Esophagus muscularis mucosa (tissue), 4 donors: ENCODE results near the gene RRAD. TPM values are rescaled to one million over a fixed set of nuclear protein-coding genes. Genes with fewer than 3 reads are reported as not detected.

ENCODE experiments used
- DNase-seq: peaks from one replicate; pipeline ENCODE4 v3.0.0-alpha.2; 2017; ENCODE audit errors: extremely low spot score
- H3K27ac ChIP-seq, 4 donors: fragments of 200-600 bp; sonication (generic); replicated peaks in 1 of 4; 1 replicate in 3 of 4; 2 replicates in 1 of 4; pipeline ENCODE4 v1.5.1; 2016 to 2019; ENCODE audit warnings: mild to moderate bottlenecking in 1 of 4
- H3K27me3 ChIP-seq, 4 donors: fragments of 200-600 bp; sonication (generic); one replicate each; pipeline versions ENCODE4 v1.5.1 to v1.6.0; 2016 to 2019
- H3K36me3 ChIP-seq, 4 donors: fragments of 200-600 bp; sonication (generic); one replicate each; pipeline ENCODE4 v1.5.1; 2016 to 2019
- H3K4me1 ChIP-seq, 4 donors: fragments of 200-600 bp; sonication (generic); one replicate each; pipeline ENCODE4 v1.5.1; 2016 to 2019
- H3K4me3 ChIP-seq, 4 donors: fragments of 200-600 bp; sonication (generic); 1 replicate in 2 of 4; 2 replicates in 2 of 4; pipeline ENCODE4 v1.5.1; 2016 to 2019; ENCODE audit warnings: mild to moderate bottlenecking in 4 of 4, moderate library complexity in 1 of 4
- H3K9me3 ChIP-seq, 4 donors: fragments of 200-600 bp; sonication (generic); 1 replicate in 3 of 4; 2 replicates in 1 of 4; pipeline ENCODE4 v1.5.1; 2016 to 2019
- EP300 ChIP-seq: sonication (generic); formaldehyde crosslinking; IDR thresholded peaks from one replicate; pipeline ENCODE4 v1.6.1; 2017; ENCODE audit warnings: antibody characterized with exemption
- POLR2A ChIP-seq: fragments of 450-650 bp; IDR thresholded peaks from one replicate; pipeline ENCODE4 v1.6.1; 2017; ENCODE audit warnings: antibody characterized with exemption, moderate library complexity, mild to moderate bottlenecking, low read depth
- POLR2AphosphoS5 ChIP-seq, 2 donors: sonication (generic); formaldehyde crosslinking; IDR thresholded peaks; one replicate each; pipeline ENCODE4 v1.6.1; 2017; ENCODE audit warnings: antibody characterized with exemption in 2 of 2
- whole genome bisulfite sequencing: methylation state at CpG from one replicate; pipeline ENCODE4 v1.1.5; 2018; 5-methylcytosine and 5-hydroxymethylcytosine counted together
- intact Hi-C: fragments of 100-400 bp; cut with DNase I; formaldehyde crosslinking; loops from one replicate; pipeline ENCODE4 v1.15.1; 2023
- total RNA-seq, 4 donors: library from RNA; depleted of rRNA; stranded (reverse); fragments of >200 nt; gene quantifications; one replicate each; pipeline versions ENCODE4 v1.1.0 to v1.2.1, GENCODE V29; 2016
- TF ChIP-seq, protein P1 (sequence below), 3 experiments: fragments of 200-600 bp in 2 of 3; fragments of 450-650 bp in 1 of 3; sonication (generic) in 2 of 3; IDR thresholded peaks; one replicate each; pipeline ENCODE4 v1.5.1; 2017 to 2019; ENCODE audit warnings: antibody characterized with exemption in 3 of 3, mild to moderate bottlenecking in 2 of 3, moderate library complexity in 1 of 3

RRAD gene
- total RNA-seq, 4 donors from 2014 or later, result 36.4 to 64.9 (median 55.4) TPM

DNA sequence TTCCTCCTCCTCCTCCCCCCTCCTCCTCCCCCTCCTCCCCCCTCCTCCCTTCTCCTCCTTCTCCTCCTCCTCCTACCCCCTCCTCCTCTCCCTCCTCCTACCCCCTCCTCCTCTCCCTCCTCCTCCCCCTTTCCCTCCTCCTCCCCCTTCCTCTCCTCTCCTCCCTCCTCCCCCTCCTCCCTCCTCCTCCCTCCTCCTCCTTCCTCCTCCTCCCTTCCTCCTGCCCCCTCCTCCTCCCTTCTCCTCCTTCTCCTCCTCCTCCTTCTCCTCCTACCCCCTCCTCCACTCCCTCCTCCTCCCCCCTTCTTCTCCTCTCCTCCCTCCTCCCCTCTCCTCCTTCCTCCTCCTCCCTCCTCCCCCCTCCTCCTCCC, 51.7 kb downstream of the RRAD start:
- Histone ChIP-seq H3K4me3 (no peak overlapping the region), H3K27ac (peak overlapping the region in 2 of 4 donors; percentile 34 to 35), H3K4me1 (peaks cover 6 to 19% (median 11%) of the 10 kb centered on the region in 4 donors), H3K9me3 (no peaks in the 10 kb centered on the region), H3K36me3 (no peaks in the 10 kb centered on the region), H3K27me3 (no peaks in the 10 kb centered on the region)
- DNase-seq, result no peak
- TF ChIP-seq EP300 (no peak), POLR2A (no peak), POLR2AphosphoS5 (IDR thresholded peaks at IDR 0.05) (no peak)
- TF ChIP-seq, protein P1, sequence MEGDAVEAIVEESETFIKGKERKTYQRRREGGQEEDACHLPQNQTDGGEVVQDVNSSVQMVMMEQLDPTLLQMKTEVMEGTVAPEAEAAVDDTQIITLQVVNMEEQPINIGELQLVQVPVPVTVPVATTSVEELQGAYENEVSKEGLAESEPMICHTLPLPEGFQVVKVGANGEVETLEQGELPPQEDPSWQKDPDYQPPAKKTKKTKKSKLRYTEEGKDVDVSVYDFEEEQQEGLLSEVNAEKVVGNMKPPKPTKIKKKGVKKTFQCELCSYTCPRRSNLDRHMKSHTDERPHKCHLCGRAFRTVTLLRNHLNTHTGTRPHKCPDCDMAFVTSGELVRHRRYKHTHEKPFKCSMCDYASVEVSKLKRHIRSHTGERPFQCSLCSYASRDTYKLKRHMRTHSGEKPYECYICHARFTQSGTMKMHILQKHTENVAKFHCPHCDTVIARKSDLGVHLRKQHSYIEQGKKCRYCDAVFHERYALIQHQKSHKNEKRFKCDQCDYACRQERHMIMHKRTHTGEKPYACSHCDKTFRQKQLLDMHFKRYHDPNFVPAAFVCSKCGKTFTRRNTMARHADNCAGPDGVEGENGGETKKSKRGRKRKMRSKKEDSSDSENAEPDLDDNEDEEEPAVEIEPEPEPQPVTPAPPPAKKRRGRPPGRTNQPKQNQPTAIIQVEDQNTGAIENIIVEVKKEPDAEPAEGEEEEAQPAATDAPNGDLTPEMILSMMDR (IDR thresholded peaks at IDR 0.05), result no peak
- intact Hi-C loops, result no loop called here

DNA sequence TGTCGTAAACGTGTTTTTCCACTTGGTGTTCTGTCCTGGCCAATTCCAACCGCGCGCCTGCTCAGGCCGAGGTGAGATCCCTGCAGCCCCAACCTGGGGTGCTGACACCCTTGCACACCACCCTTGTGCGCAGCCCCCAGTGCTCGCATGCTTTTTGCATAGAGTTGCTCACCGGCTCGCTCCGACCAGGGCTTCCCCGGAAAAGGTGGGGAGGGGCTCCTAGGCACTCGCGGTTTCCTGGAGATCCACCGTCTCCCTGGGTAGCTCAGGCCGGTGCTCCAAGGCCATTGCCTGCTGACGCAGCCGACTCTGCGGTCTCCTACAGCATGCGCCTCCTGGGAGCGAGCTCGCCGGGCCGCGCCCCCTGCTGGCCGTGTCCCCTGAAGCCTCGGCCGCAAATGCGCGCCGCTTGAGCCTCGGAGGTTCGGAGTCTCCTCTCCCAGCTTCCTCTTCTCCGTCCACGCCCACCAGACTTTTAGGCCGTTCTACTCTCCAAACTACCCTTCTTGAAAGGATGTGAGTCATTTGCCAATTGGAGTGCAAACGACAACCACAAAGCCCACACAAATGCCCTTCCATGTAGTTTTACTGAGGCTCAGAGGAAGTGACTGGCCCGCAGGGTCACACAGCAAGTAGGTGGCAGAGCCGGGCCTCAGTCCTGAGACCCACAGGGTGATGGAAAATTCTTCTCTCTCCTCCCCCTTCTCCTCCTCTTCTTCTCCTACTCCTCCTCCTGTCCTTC, 52.2 kb downstream of the RRAD start:
- Histone ChIP-seq H3K36me3 (no peaks in the 10 kb centered on the region), H3K4me1 (peaks cover 6 to 21% (median 11%) of the 10 kb centered on the region in 4 donors), H3K9me3 (no peaks in the 10 kb centered on the region), H3K27me3 (no peaks in the 10 kb centered on the region), H3K27ac (peak overlapping the region; percentile 18 to 59 (median 34)), H3K4me3 (peak overlapping the region; percentile 37 to 51 (median 44))
- WGBS, result 15% methylated on average over 19 of the region's 39 CpGs
- DNase-seq, result peak; percentile 96
- TF ChIP-seq POLR2AphosphoS5 (IDR thresholded peaks at IDR 0.05), result peak; percentile 18 to 68
- no peak for TF ChIP-seq EP300
- TF ChIP-seq POLR2A, result no peak
- TF ChIP-seq, protein P1 (IDR thresholded peaks at IDR 0.05), result peak; percentile 83 to 94 (median 84)
- intact Hi-C loops, result no loop called here

DNA sequence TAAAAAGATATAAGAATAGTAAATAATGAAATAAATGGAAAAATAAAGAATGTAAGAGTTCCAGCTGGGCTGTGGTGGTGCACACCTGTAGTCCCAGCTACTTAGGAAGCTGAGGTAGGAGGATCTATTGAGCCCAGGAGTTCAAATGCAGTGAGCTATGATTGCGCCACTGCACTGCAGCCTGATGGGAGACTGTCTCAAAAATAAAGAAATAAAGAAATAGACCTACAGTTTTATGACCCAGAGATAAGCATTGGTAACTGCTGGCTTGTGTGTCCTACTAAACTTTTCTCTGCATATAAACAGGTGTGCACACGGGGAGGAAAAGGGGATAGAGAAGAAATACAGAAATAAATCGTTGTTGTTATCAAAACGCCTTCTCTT, 52.8 kb downstream of the RRAD start:
- peaks cover 6 to 23% (median 15%) of the 10 kb centered on the region in 4 donors for H3K4me1 ChIP-seq
- H3K4me3 ChIP-seq, result peak overlapping the region; percentile 37 to 51 (median 44)
- intact Hi-C loops, result no loop called here
- H3K27me3 ChIP-seq, result no peaks in the 10 kb centered on the region
- no peaks in the 10 kb centered on the region for H3K9me3 ChIP-seq
- no peaks in the 10 kb centered on the region for H3K36me3 ChIP-seq
- H3K27ac ChIP-seq, result peak overlapping the region in 3 of 4 donors; percentile 18 to 35 (median 34)
- TF ChIP-seq, protein P1 (IDR thresholded peaks at IDR 0.05), result no peak
- TF ChIP-seq EP300 (no peak), POLR2AphosphoS5 (IDR thresholded peaks at IDR 0.05) (no peak), POLR2A (no peak)
- 65% methylated on average over 4 of the region's 4 CpGs for WGBS
- no peak for DNase-seq

DNA sequence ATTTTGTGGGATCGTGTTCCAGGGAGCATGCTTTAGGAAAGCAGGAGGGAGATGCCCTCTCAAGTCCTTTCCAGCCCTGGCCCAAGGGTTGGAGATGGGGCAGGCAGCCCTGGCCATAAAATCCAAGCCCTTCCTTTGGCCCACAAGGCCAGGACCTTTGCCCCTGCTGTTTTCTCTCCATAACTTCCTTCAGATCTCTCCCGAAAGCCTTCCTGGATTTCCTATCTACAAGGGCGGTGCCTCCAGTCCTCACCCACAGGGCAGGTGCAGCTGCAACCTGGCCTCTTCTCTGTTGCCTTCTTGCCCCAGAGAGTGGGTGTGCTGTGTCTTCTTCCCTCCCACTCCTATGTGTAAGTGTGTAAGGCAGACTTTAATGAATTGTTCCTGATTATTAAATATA, 53.5 kb downstream of the RRAD start:
- Histone ChIP-seq H3K4me1 (peaks cover 6 to 23% (median 15%) of the 10 kb centered on the region in 4 donors), H3K36me3 (no peaks in the 10 kb centered on the region), H3K4me3 (no peak overlapping the region), H3K27me3 (no peaks in the 10 kb centered on the region), H3K9me3 (no peaks in the 10 kb centered on the region), H3K27ac (no peak overlapping the region)
- TF ChIP-seq, protein P1 (IDR thresholded peaks at IDR 0.05), result no peak
- no peak for TF ChIP-seq POLR2AphosphoS5 (IDR thresholded peaks at IDR 0.05)
- 100% methylated on average over 3 of the region's 3 CpGs for WGBS
- no peak for DNase-seq
- intact Hi-C loops, result no loop called here

Other genes starting within 250 kb of the RRAD start
- 10 to 100 TPM in 3 of 4 donors, 1 to 10 TPM in 1; 9.8 to 19.8 (median 15.0) TPM for gene CMTM4, start 228.8 kb downstream of the RRAD start, total RNA-seq
- gene DYNC1LI2, start 173.9 kb downstream of the RRAD start, total RNA-seq, result 100 to 1,000 TPM; 167 to 203 (median 186) TPM
- gene TERB1, start 124.0 kb downstream of the RRAD start, total RNA-seq, result not detected
- gene NAE1, start 94.6 kb downstream of the RRAD start, total RNA-seq, result 10 to 100 TPM; 32.7 to 50.7 (median 42.4) TPM
- under 1 TPM in 1 of 4 donors, not detected in 3; 0.33 TPM for gene CA7, start 81.1 kb downstream of the RRAD start, total RNA-seq
- 1 to 10 TPM; 5.5 to 9.3 (median 7.6) TPM for gene PDP2, start 45.0 kb downstream of the RRAD start, total RNA-seq
- under 1 TPM in 1 of 4 donors, not detected in 3; 0.52 TPM for gene CDH16, start 6.7 kb downstream of the RRAD start, total RNA-seq
- 100 to 1,000 TPM in 1 of 4 donors, 10 to 100 TPM in 3; 83.1 to 101 (median 95.5) TPM for gene CIAO2B, start 8.9 kb upstream of the RRAD start, total RNA-seq
- 10 to 100 TPM; 22.0 to 29.7 (median 26.8) TPM for gene CES2, start 10.0 kb upstream of the RRAD start, total RNA-seq
- under 1 TPM in 3 of 4 donors, not detected in 1; 0.23 to 0.42 (median 0.33) TPM for gene CES3, start 35.7 kb upstream of the RRAD start, total RNA-seq
- gene CES4A, start 63.1 kb upstream of the RRAD start, total RNA-seq, result 1 to 10 TPM; 2.7 to 4.0 (median 3.3) TPM
- gene CBFB, start 103.6 kb upstream of the RRAD start, total RNA-seq, result 10 to 100 TPM; 20.6 to 39.8 (median 30.6) TPM
- 10 to 100 TPM; 11.4 to 23.7 (median 17.1) TPM for gene PHAF1, start 184.4 kb upstream of the RRAD start, total RNA-seq
- gene B3GNT9, start 225.5 kb upstream of the RRAD start, total RNA-seq, result 10 to 100 TPM; 17.4 to 26.1 (median 19.2) TPM
- gene TRADD, start 234.4 kb upstream of the RRAD start, total RNA-seq, result 10 to 100 TPM; 26.6 to 53.4 (median 42.7) TPM
- gene FBXL8, start 234.4 kb upstream of the RRAD start, total RNA-seq, result 10 to 100 TPM; 10.3 to 22.1 (median 15.1) TPM
- gene HSF4, start 239.2 kb upstream of the RRAD start, total RNA-seq, result 10 to 100 TPM; 27.3 to 61.9 (median 41.1) TPM
- 10 to 100 TPM; 40.6 to 58.2 (median 45.4) TPM for gene NOL3, start 245.0 kb upstream of the RRAD start, total RNA-seq